GM18519 (cell line): Measurements from ENCODE around the gene TAS2R13.

ENCODE experiments used
- ATAC-seq: cut with Tn5 transposase; IDR thresholded peaks from one replicate; pipeline ENCODE4 v1.9.1; 2021; ENCODE audit warnings: mild to moderate bottlenecking, moderate library complexity; ENCODE audit not compliant: unreplicated experiment, low FRiP score

The TAS2R13 gene

GRCh38 chr12:10884086-10884725, 25.2 kb downstream of the TAS2R13 start, which contains the start of gene PRH1:
Gene PRH1 (minus strand): TSS chr12:10884255. CDS start chr12:10884217, 38 bp downstream.
- ATAC-seq = no peak

GRCh38 chr12:10873378-10873777, 36.0 kb downstream of the TAS2R13 start:
- no peak for ATAC-seq

GRCh38 chr12:10867381-10867780, 42.0 kb downstream of the TAS2R13 start:
- no peak for ATAC-seq

- ATAC-seq = no peak
These were observed 45.7 kb downstream of the TAS2R13 start for GRCh38 chr12:10863512-10864218.

GRCh38 chr12:10861366-10861765, 48.0 kb downstream of the TAS2R13 start:
- no peak for ATAC-seq
